SK-N-SH treated with all-trans-retinoic acid at 6 μM for 48 hours (cell line): ENCODE data around the gene RBM34.

Source experiments
- ARNTL ChIP-seq: fragments of 450-650 bp; formaldehyde crosslinking; IDR thresholded peaks from 2 replicates; pipeline ENCODE4 v1.5.0; 2020; ENCODE audit warnings: low read depth, mild to moderate bottlenecking, moderate library complexity, borderline replicate concordance
- BACH2 ChIP-seq: fragments of 250-450 bp; sonication (Bioruptor Pico); IDR thresholded peaks from 2 replicates; pipeline ENCODE4 v1.9.0; 2021; ENCODE audit warnings: mild to moderate bottlenecking, borderline replicate concordance
- CSRNP3 ChIP-seq: fragments of 250-450 bp; sonication (Bioruptor Pico); IDR thresholded peaks from 2 replicates; pipeline ENCODE4 v1.5.1; 2021; ENCODE audit warnings: mild to moderate bottlenecking, moderate library complexity
- ESRRG ChIP-seq: fragments of 250-450 bp; sonication (Bioruptor Pico); IDR thresholded peaks from 2 replicates; pipeline ENCODE4 v1.6.1; 2021; ENCODE audit warnings: mild to moderate bottlenecking
- GLIS3 ChIP-seq: fragments of 250-450 bp; sonication (Bioruptor Pico); IDR thresholded peaks from 2 replicates; pipeline ENCODE4 v1.5.0; 2020; ENCODE audit warnings: mild to moderate bottlenecking, moderate library complexity
- PATZ1 ChIP-seq: fragments of 250-450 bp; sonication (Bioruptor Pico); IDR thresholded peaks from 2 replicates; pipeline ENCODE4 v1.8.0; 2020; ENCODE audit warnings: mild to moderate bottlenecking, moderate library complexity, borderline replicate concordance
- PPARA ChIP-seq: fragments of 250-450 bp; sonication (Bioruptor Pico); IDR thresholded peaks from 2 replicates; pipeline ENCODE4 v1.5.0; 2020; ENCODE audit warnings: mild to moderate bottlenecking, borderline replicate concordance
- RARB ChIP-seq: fragments of 250-450 bp; sonication (Bioruptor Pico); IDR thresholded peaks from 2 replicates; pipeline ENCODE4 v1.8.0; 2021; ENCODE audit warnings: mild to moderate bottlenecking, moderate library complexity
- SNAI2 ChIP-seq: fragments of 250-450 bp; sonication (Bioruptor Pico); IDR thresholded peaks from 2 replicates; pipeline ENCODE4 v1.5.0; 2020; ENCODE audit warnings: mild to moderate bottlenecking, moderate library complexity
- TOX ChIP-seq: fragments of 250-450 bp; sonication (Bioruptor Pico); IDR thresholded peaks from 2 replicates; pipeline ENCODE4 v1.8.0; 2021; ENCODE audit warnings: mild to moderate bottlenecking, moderate library complexity, borderline replicate concordance
- TSHZ2 ChIP-seq: fragments of 250-450 bp; sonication (Bioruptor Pico); IDR thresholded peaks from 2 replicates; pipeline ENCODE4 v1.5.0; 2020; ENCODE audit warnings: mild to moderate bottlenecking, moderate library complexity
- ZFP3 ChIP-seq: fragments of 250-450 bp; sonication (Bioruptor Pico); IDR thresholded peaks from 2 replicates; pipeline ENCODE4 v1.5.0; 2020; ENCODE audit warnings: mild to moderate bottlenecking, moderate library complexity
- ZFP30 ChIP-seq: fragments of 450-650 bp; formaldehyde crosslinking; IDR thresholded peaks from 2 replicates; pipeline ENCODE4 v1.5.0; 2022; ENCODE audit warnings: mild to moderate bottlenecking, moderate library complexity
- ZNF8 ChIP-seq: fragments of 450-650 bp; formaldehyde crosslinking; IDR thresholded peaks from 2 replicates; pipeline ENCODE4 v1.5.0; 2020; ENCODE audit warnings: mild to moderate bottlenecking, moderate library complexity

GRCh38 chr1:235149824-235150223 lies 11.2 kb downstream of the RBM34 start:
- TF ChIP-seq SNAI2 (no peak), ZFP3 (CRISPR knock-in tag) (no peak), GLIS3 (no peak), ESRRG (CRISPR knock-in tag) (no peak), CSRNP3 (no peak), PATZ1 (no peak), ZFP30 (no peak), TSHZ2 (CRISPR knock-in tag) (no peak), PPARA (CRISPR knock-in tag) (no peak), TOX (CRISPR knock-in tag) (no peak), RARB (CRISPR knock-in tag) (no peak), BACH2 (CRISPR knock-in tag) (no peak), ZNF8 (no peak), ARNTL (CRISPR knock-in tag) (no peak)
